Liver (tissue), 9 donors: ENCODE results near the gene DMPK. TPM values are rescaled to one million over a fixed set of nuclear protein-coding genes. Genes with fewer than 3 reads are reported as not detected.

ENCODE experiments used
- DNase-seq: peaks from one replicate; pipeline ENCODE4 v3.0.0-alpha.2; 2017; ENCODE audit warnings: low spot score
- H3K27ac ChIP-seq, 2 donors: one replicate each; pipeline ENCODE4 v1.7.0; 2013; ENCODE audit warnings: inconsistent platforms in 2 of 2, low read length in 2 of 2, control low read depth in 1 of 2, low read depth in 1 of 2, mild to moderate bottlenecking in 1 of 2
- H3K27me3 ChIP-seq, 4 donors: one replicate each; pipeline versions ENCODE4 v1.6.1 to v1.7.0; 2013; ENCODE audit warnings: low read length in 3 of 4, inconsistent platforms in 1 of 4, mild to moderate bottlenecking in 1 of 4, moderate library complexity in 1 of 4; ENCODE audit not compliant: control insufficient read depth in 4 of 4, insufficient read depth in 4 of 4
- H3K36me3 ChIP-seq, 4 donors: one replicate each; pipeline versions ENCODE4 v1.6.1 to v1.7.0; 2013; ENCODE audit warnings: low read length in 3 of 4, mild to moderate bottlenecking in 3 of 4, low read depth in 1 of 4, moderate library complexity in 1 of 4; ENCODE audit not compliant: control insufficient read depth in 4 of 4, insufficient read depth in 3 of 4
- H3K4me1 ChIP-seq, 4 donors: one replicate each; pipeline versions ENCODE4 v1.6.1 to v1.7.0; 2013; ENCODE audit warnings: low read length in 3 of 4, mild to moderate bottlenecking in 3 of 4, moderate library complexity in 1 of 4; ENCODE audit not compliant: control insufficient read depth in 4 of 4, insufficient read depth in 4 of 4
- H3K4me3 ChIP-seq, 3 donors: one replicate each; pipeline versions ENCODE4 v1.6.1 to v1.7.0; 2013; ENCODE audit warnings: low read length in 3 of 3, control low read depth in 1 of 3, low read depth in 1 of 3, mild to moderate bottlenecking in 1 of 3
- H3K9ac ChIP-seq, 2 donors: one replicate each; pipeline ENCODE4 v1.7.0; 2013; ENCODE audit warnings: low read length in 2 of 2, mild to moderate bottlenecking in 2 of 2, moderate library complexity in 2 of 2, control low read depth in 1 of 2, low read depth in 1 of 2
- H3K9me3 ChIP-seq, 4 donors: one replicate each; pipeline versions ENCODE4 v1.6.1 to v1.7.0; 2013; ENCODE audit warnings: low read length in 3 of 4; ENCODE audit not compliant: control insufficient read depth in 4 of 4
- EGR1 ChIP-seq, 2 donors: IDR thresholded peaks; 2 replicates each; pipeline ENCODE4 v1.6.1; 2016 to 2018; ENCODE audit warnings: antibody characterized with exemption in 2 of 2, low read depth in 2 of 2
- FOXA1 ChIP-seq: IDR thresholded peaks from 2 replicates; pipeline ENCODE4 v1.6.1; 2016; ENCODE audit warnings: antibody characterized with exemption
- FOXA2 ChIP-seq: IDR thresholded peaks from 2 replicates; pipeline ENCODE4 v1.6.1; 2016; ENCODE audit warnings: antibody characterized with exemption
- HNF4A ChIP-seq, 2 donors: conservative IDR thresholded peaks; 2 replicates each; pipeline ENCODE4 v1.6.1; 2016; ENCODE audit warnings: antibody characterized with exemption in 2 of 2, mild to moderate bottlenecking in 2 of 2
- HNF4G ChIP-seq: IDR thresholded peaks from 2 replicates; pipeline ENCODE4 v1.6.1; 2016; ENCODE audit warnings: antibody characterized with exemption
- JUND ChIP-seq, 2 donors: IDR thresholded peaks; 2 replicates each; pipeline ENCODE4 v1.6.1; 2016; ENCODE audit warnings: antibody characterized with exemption in 2 of 2
- NR2F2 ChIP-seq: IDR thresholded peaks from 2 replicates; pipeline ENCODE4 v1.6.1; 2016; ENCODE audit warnings: antibody characterized with exemption
- RAD21 ChIP-seq, 2 donors: IDR thresholded peaks; 2 replicates each; pipeline ENCODE4 v1.6.1; 2016; ENCODE audit warnings: antibody characterized with exemption in 2 of 2, mild to moderate bottlenecking in 2 of 2
- REST ChIP-seq: IDR thresholded peaks from 2 replicates; pipeline ENCODE4 v1.6.1; 2016; ENCODE audit warnings: antibody characterized with exemption, mild to moderate bottlenecking
- RXRA ChIP-seq, 2 donors: IDR thresholded peaks; 2 replicates each; pipeline ENCODE4 v1.6.1; 2017 to 2018; ENCODE audit warnings: antibody characterized with exemption in 2 of 2, mild to moderate bottlenecking in 1 of 2
- SP1 ChIP-seq: IDR thresholded peaks from 2 replicates; pipeline ENCODE4 v1.6.1; 2018; ENCODE audit warnings: antibody characterized with exemption, mild to moderate bottlenecking
- TAF1 ChIP-seq: conservative IDR thresholded peaks from 2 replicates; pipeline ENCODE4 v1.6.1; 2016; ENCODE audit warnings: antibody characterized with exemption, mild to moderate bottlenecking
- WGBS: extraction: QIAGEN DNeasy Blood & Tissue Kit; methylation state at CpG from one replicate; pipeline ENCODE4 v1.1.7; 2013; 5-methylcytosine and 5-hydroxymethylcytosine counted together
- polyA plus RNA-seq, 2 donors: library from polyadenylated mRNA; stranded (reverse) in 1 of 2; unstranded in 1 of 2; fragments of 200-250 nt in 1 of 2; fragments of >200 nt in 1 of 2; fragmentation: Nextera tagmentation in 1 of 2; extraction: Ambion mirVana in 1 of 2; gene quantifications; one replicate each; pipeline versions ENCODE4 v1.2.1 to v1.2.3, GENCODE V29; 2013 to 2015
- total RNA-seq, 2 donors: library from RNA; depleted of rRNA; stranded (reverse); fragments of >200 nt; gene quantifications; one replicate each; pipeline ENCODE4 v1.2.3, GENCODE V29; 2014
- TF ChIP-seq, protein P1 (sequence below): fragments of 150-350 bp; IDR thresholded peaks from 2 replicates; pipeline ENCODE4 v1.5.1; 2017; ENCODE audit warnings: improper control_type of control experiment, low read depth, low read length; ENCODE audit not compliant: missing input control
- TF ChIP-seq, protein P2 (sequence below): IDR thresholded peaks from 2 replicates; pipeline ENCODE4 v1.6.1; 2016; ENCODE audit warnings: antibody characterized with exemption
- TF ChIP-seq, protein P3 (sequence below): IDR thresholded peaks from 2 replicates; pipeline ENCODE4 v1.6.1; 2016; ENCODE audit warnings: antibody characterized with exemption
- donor health status: healthy.
- donor health status: healthy.
- donor health status: healthy.
- donor health status: healthy.
- donor health status: healthy.

DMPK gene
- total and polyA plus RNA-seq, 4 donors, result 1.8 to 12.5 (median 6.1) TPM

DNA sequence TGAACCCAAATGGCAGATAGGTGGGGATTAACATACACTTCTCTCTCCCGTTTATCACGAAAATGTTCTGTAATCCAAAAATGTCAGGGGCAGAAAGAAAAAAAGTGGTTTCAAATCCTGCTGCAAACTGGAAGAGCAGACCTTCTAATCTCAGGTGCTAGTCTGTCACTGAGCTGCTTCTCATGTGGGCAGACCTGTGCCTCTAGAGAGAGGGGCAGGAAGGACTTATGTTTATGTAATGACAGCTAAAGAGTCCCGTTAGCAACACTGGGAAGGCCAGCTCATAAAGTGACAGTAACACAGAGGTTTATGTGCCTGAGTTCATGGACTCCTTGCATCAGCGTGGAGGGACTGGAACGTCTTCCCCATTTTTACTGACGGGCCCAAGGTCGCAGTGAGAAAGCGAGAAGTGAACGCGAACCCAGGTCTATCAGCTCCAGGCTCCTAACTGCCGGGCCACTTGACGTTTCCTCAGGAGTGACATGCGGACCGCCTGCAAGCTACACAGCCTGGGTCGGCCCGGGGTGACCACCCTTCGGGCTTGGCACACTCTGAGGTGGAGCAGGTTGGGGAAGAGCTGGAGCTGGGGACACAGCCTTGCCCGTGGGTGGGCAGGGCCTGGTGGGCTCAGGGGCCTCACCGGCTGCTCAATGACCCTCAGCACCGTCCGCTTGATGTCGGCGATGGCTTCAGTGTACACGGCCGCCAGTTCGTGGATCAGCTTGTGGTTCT is 42.4 kb upstream of the DMPK start:
- no peak for TF ChIP-seq RAD21 (IDR thresholded peaks at IDR 0.05)
- no peak for TF ChIP-seq HNF4A (conservative IDR thresholded peaks at IDR 0.05)
- no peak for TF ChIP-seq TAF1
- no peak for TF ChIP-seq HNF4G
- no peak for TF ChIP-seq FOXA1
- no peak for TF ChIP-seq EGR1 (IDR thresholded peaks at IDR 0.05; ENCODE audit: low read depth in 2 of 2)
- TF ChIP-seq RXRA (IDR thresholded peaks at IDR 0.05), result no peak
- WGBS, result 92% methylated on average over 26 of the region's 26 CpGs

DNA sequence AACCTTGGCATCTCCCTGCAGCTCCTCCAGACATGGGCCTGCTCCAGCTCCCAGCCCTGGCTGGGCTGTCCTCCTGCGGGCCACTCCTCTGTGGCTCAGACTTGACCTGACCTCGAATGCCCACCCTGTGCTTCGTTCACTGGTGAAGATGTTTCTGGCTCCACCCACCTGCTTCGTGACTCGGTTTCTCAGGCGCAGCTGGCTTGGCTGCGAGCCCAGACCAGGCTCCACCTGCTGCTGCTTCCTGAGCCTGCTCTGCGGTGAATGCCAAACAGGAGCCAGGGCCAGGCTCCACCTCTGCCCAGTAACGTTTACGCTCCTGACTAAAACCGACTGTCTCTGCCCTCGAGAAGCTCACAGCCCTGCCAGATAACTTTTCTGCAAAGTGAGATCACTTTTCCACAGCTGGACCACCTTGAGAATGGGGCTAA is 41.8 kb upstream of the DMPK start:
- Histone ChIP-seq H3K9me3 (no peaks in the 10 kb centered on the region), H3K36me3 (peaks cover 25 to 88% (median 33%) of the 10 kb centered on the region in 4 donors), H3K27ac (no peak overlapping the region), H3K4me3 (no peak overlapping the region), H3K9ac (no peak overlapping the region), H3K4me1 (no peaks in the 10 kb centered on the region), H3K27me3 (no peaks in the 10 kb centered on the region)
- TF ChIP-seq NR2F2 (no peak), TAF1 (no peak), EGR1 (IDR thresholded peaks at IDR 0.05; ENCODE audit: low read depth in 2 of 2) (no peak), SP1 (no peak), REST (no peak), FOXA1 (no peak), HNF4G (no peak)
- TF ChIP-seq, protein P1, sequence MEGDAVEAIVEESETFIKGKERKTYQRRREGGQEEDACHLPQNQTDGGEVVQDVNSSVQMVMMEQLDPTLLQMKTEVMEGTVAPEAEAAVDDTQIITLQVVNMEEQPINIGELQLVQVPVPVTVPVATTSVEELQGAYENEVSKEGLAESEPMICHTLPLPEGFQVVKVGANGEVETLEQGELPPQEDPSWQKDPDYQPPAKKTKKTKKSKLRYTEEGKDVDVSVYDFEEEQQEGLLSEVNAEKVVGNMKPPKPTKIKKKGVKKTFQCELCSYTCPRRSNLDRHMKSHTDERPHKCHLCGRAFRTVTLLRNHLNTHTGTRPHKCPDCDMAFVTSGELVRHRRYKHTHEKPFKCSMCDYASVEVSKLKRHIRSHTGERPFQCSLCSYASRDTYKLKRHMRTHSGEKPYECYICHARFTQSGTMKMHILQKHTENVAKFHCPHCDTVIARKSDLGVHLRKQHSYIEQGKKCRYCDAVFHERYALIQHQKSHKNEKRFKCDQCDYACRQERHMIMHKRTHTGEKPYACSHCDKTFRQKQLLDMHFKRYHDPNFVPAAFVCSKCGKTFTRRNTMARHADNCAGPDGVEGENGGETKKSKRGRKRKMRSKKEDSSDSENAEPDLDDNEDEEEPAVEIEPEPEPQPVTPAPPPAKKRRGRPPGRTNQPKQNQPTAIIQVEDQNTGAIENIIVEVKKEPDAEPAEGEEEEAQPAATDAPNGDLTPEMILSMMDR, result no peak
- DNase-seq, result no peak
- WGBS, result 69% methylated on average over 12 of the region's 12 CpGs

More for the DNA sequence above, 42.4 kb upstream of the DMPK start:
- H3K9me3 ChIP-seq, result no peaks in the 10 kb centered on the region
- no peak overlapping the region for H3K27ac ChIP-seq
- H3K4me3 ChIP-seq, result no peak overlapping the region
- peaks cover 29 to 89% (median 38%) of the 10 kb centered on the region in 4 donors for H3K36me3 ChIP-seq
- DNase-seq, result no peak
- no peaks in the 10 kb centered on the region for H3K27me3 ChIP-seq
- no peak overlapping the region for H3K9ac ChIP-seq
- H3K4me1 ChIP-seq, result no peaks in the 10 kb centered on the region

- Histone ChIP-seq H3K4me1 (no peaks in the 10 kb centered on the region), H3K9me3 (no peaks in the 10 kb centered on the region), H3K36me3 (peaks cover 22 to 81% (median 29%) of the 10 kb centered on the region in 4 donors), H3K27ac (no peak overlapping the region), H3K4me3 (no peak overlapping the region), H3K27me3 (no peaks in the 10 kb centered on the region), H3K9ac (no peak overlapping the region)
- 97% methylated on average over 12 of the region's 12 CpGs for WGBS
- DNase-seq, result no peak
- TF ChIP-seq, protein P2, sequence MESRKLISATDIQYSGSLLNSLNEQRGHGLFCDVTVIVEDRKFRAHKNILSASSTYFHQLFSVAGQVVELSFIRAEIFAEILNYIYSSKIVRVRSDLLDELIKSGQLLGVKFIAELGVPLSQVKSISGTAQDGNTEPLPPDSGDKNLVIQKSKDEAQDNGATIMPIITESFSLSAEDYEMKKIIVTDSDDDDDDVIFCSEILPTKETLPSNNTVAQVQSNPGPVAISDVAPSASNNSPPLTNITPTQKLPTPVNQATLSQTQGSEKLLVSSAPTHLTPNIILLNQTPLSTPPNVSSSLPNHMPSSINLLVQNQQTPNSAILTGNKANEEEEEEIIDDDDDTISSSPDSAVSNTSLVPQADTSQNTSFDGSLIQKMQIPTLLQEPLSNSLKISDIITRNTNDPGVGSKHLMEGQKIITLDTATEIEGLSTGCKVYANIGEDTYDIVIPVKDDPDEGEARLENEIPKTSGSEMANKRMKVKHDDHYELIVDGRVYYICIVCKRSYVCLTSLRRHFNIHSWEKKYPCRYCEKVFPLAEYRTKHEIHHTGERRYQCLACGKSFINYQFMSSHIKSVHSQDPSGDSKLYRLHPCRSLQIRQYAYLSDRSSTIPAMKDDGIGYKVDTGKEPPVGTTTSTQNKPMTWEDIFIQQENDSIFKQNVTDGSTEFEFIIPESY, result no peak
- no peak for TF ChIP-seq NR2F2
- TF ChIP-seq RAD21 (IDR thresholded peaks at IDR 0.05), result no peak
- TF ChIP-seq, protein P3, sequence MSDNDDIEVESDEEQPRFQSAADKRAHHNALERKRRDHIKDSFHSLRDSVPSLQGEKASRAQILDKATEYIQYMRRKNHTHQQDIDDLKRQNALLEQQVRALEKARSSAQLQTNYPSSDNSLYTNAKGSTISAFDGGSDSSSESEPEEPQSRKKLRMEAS, result no peak
- TF ChIP-seq FOXA2, result no peak
- TF ChIP-seq SP1, result no peak
- TF ChIP-seq REST, result no peak
- no peak for TF ChIP-seq JUND (IDR thresholded peaks at IDR 0.05)
- no peak for TF ChIP-seq HNF4G
- TF ChIP-seq EGR1 (IDR thresholded peaks at IDR 0.05; ENCODE audit: low read depth in 2 of 2), result no peak
Measured at GRCh38 chr19:45823182-45823581, 40.9 kb upstream of the DMPK start.
